Liver (tissue), 9 donors: ENCODE measurements around the gene TRIM41. TPM values are rescaled to one million over a fixed set of nuclear protein-coding genes. Genes with fewer than 3 reads are reported as not detected.

Source experiments
- DNase-seq: peaks from one replicate; pipeline ENCODE4 v3.0.0-alpha.2; 2017; ENCODE audit warnings: low spot score
- H3K27ac ChIP-seq, 2 donors: one replicate each; pipeline ENCODE4 v1.7.0; 2013; ENCODE audit warnings: inconsistent platforms in 2 of 2, low read length in 2 of 2, control low read depth in 1 of 2, low read depth in 1 of 2, mild to moderate bottlenecking in 1 of 2
- H3K27me3 ChIP-seq, 4 donors: one replicate each; pipeline versions ENCODE4 v1.6.1 to v1.7.0; 2013; ENCODE audit warnings: low read length in 3 of 4, inconsistent platforms in 1 of 4, mild to moderate bottlenecking in 1 of 4, moderate library complexity in 1 of 4; ENCODE audit not compliant: control insufficient read depth in 4 of 4, insufficient read depth in 4 of 4
- H3K36me3 ChIP-seq, 4 donors: one replicate each; pipeline versions ENCODE4 v1.6.1 to v1.7.0; 2013; ENCODE audit warnings: low read length in 3 of 4, mild to moderate bottlenecking in 3 of 4, low read depth in 1 of 4, moderate library complexity in 1 of 4; ENCODE audit not compliant: control insufficient read depth in 4 of 4, insufficient read depth in 3 of 4
- H3K4me1 ChIP-seq, 4 donors: one replicate each; pipeline versions ENCODE4 v1.6.1 to v1.7.0; 2013; ENCODE audit warnings: low read length in 3 of 4, mild to moderate bottlenecking in 3 of 4, moderate library complexity in 1 of 4; ENCODE audit not compliant: control insufficient read depth in 4 of 4, insufficient read depth in 4 of 4
- H3K4me3 ChIP-seq, 3 donors: one replicate each; pipeline versions ENCODE4 v1.6.1 to v1.7.0; 2013; ENCODE audit warnings: low read length in 3 of 3, control low read depth in 1 of 3, low read depth in 1 of 3, mild to moderate bottlenecking in 1 of 3
- H3K9ac ChIP-seq, 2 donors: one replicate each; pipeline ENCODE4 v1.7.0; 2013; ENCODE audit warnings: low read length in 2 of 2, mild to moderate bottlenecking in 2 of 2, moderate library complexity in 2 of 2, control low read depth in 1 of 2, low read depth in 1 of 2
- H3K9me3 ChIP-seq, 4 donors: one replicate each; pipeline versions ENCODE4 v1.6.1 to v1.7.0; 2013; ENCODE audit warnings: low read length in 3 of 4; ENCODE audit not compliant: control insufficient read depth in 4 of 4
- CTCF ChIP-seq: fragments of 150-350 bp; IDR thresholded peaks from 2 replicates; pipeline ENCODE4 v1.5.1; 2017; ENCODE audit warnings: improper control_type of control experiment, low read depth, low read length; ENCODE audit not compliant: missing input control
- EGR1 ChIP-seq, 2 donors: IDR thresholded peaks; 2 replicates each; pipeline ENCODE4 v1.6.1; 2016 to 2018; ENCODE audit warnings: antibody characterized with exemption in 2 of 2, low read depth in 2 of 2
- FOXA1 ChIP-seq: IDR thresholded peaks from 2 replicates; pipeline ENCODE4 v1.6.1; 2016; ENCODE audit warnings: antibody characterized with exemption
- GABPA ChIP-seq, 2 donors: IDR thresholded peaks in 1 of 2; conservative IDR thresholded peaks in 1 of 2; 2 replicates each; pipeline ENCODE4 v1.6.1; 2016; ENCODE audit warnings: antibody characterized with exemption in 2 of 2, mild to moderate bottlenecking in 1 of 2, moderate library complexity in 1 of 2
- JUND ChIP-seq, 2 donors: IDR thresholded peaks; 2 replicates each; pipeline ENCODE4 v1.6.1; 2016; ENCODE audit warnings: antibody characterized with exemption in 2 of 2
- NR2F2 ChIP-seq: IDR thresholded peaks from 2 replicates; pipeline ENCODE4 v1.6.1; 2016; ENCODE audit warnings: antibody characterized with exemption
- RAD21 ChIP-seq, 2 donors: IDR thresholded peaks; 2 replicates each; pipeline ENCODE4 v1.6.1; 2016; ENCODE audit warnings: antibody characterized with exemption in 2 of 2, mild to moderate bottlenecking in 2 of 2
- REST ChIP-seq: IDR thresholded peaks from 2 replicates; pipeline ENCODE4 v1.6.1; 2016; ENCODE audit warnings: antibody characterized with exemption, mild to moderate bottlenecking
- RXRA ChIP-seq, 2 donors: IDR thresholded peaks; 2 replicates each; pipeline ENCODE4 v1.6.1; 2017 to 2018; ENCODE audit warnings: antibody characterized with exemption in 2 of 2, mild to moderate bottlenecking in 1 of 2
- SP1 ChIP-seq: IDR thresholded peaks from 2 replicates; pipeline ENCODE4 v1.6.1; 2018; ENCODE audit warnings: antibody characterized with exemption, mild to moderate bottlenecking
- YY1 ChIP-seq: IDR thresholded peaks from 2 replicates; pipeline ENCODE4 v1.6.1; 2016; ENCODE audit warnings: antibody characterized with exemption, mild to moderate bottlenecking
- WGBS: extraction: QIAGEN DNeasy Blood & Tissue Kit; methylation state at CpG from one replicate; pipeline ENCODE4 v1.1.7; 2013; 5-methylcytosine and 5-hydroxymethylcytosine counted together
- polyA plus RNA-seq, 2 donors: library from polyadenylated mRNA; stranded (reverse) in 1 of 2; unstranded in 1 of 2; fragments of 200-250 nt in 1 of 2; fragments of >200 nt in 1 of 2; fragmentation: Nextera tagmentation in 1 of 2; extraction: Ambion mirVana in 1 of 2; gene quantifications; one replicate each; pipeline versions ENCODE4 v1.2.1 to v1.2.3, GENCODE V29; 2013 to 2015
- total RNA-seq, 2 donors: library from RNA; depleted of rRNA; stranded (reverse); fragments of >200 nt; gene quantifications; one replicate each; pipeline ENCODE4 v1.2.3, GENCODE V29; 2014
- TF ChIP-seq, protein P1 (sequence below): IDR thresholded peaks from 2 replicates; pipeline ENCODE4 v1.6.1; 2016; ENCODE audit warnings: antibody characterized with exemption
- TF ChIP-seq, protein P2 (sequence below): IDR thresholded peaks from 2 replicates; pipeline ENCODE4 v1.6.1; 2016; ENCODE audit warnings: antibody characterized with exemption
- TF ChIP-seq, protein P3 (sequence below): IDR thresholded peaks from 2 replicates; pipeline ENCODE4 v1.6.1; 2016; ENCODE audit warnings: antibody characterized with exemption
- donor health status: healthy.
- donor health status: healthy.
- donor health status: healthy.
- donor health status: healthy.
- donor health status: healthy.

The TRIM41 gene
- total and polyA plus RNA-seq, 4 donors, result 2.8 to 14.1 (median 11.0) TPM

- no peak overlapping the region for H3K27ac ChIP-seq
- H3K9ac ChIP-seq, result no peak overlapping the region
- WGBS, result 35% methylated on average over 44 of the region's 44 CpGs
- DNase-seq, result no peak
- peaks cover 3 to 19% (median 11%) of the 10 kb centered on the region in 4 donors for H3K4me1 ChIP-seq
- TF ChIP-seq, protein P1, sequence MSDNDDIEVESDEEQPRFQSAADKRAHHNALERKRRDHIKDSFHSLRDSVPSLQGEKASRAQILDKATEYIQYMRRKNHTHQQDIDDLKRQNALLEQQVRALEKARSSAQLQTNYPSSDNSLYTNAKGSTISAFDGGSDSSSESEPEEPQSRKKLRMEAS, result no peak
- TF ChIP-seq NR2F2, result no peak
- no peak for TF ChIP-seq RAD21 (IDR thresholded peaks at IDR 0.05)
- TF ChIP-seq REST, result no peak
- TF ChIP-seq RXRA (IDR thresholded peaks at IDR 0.05), result no peak
- TF ChIP-seq, protein P2, sequence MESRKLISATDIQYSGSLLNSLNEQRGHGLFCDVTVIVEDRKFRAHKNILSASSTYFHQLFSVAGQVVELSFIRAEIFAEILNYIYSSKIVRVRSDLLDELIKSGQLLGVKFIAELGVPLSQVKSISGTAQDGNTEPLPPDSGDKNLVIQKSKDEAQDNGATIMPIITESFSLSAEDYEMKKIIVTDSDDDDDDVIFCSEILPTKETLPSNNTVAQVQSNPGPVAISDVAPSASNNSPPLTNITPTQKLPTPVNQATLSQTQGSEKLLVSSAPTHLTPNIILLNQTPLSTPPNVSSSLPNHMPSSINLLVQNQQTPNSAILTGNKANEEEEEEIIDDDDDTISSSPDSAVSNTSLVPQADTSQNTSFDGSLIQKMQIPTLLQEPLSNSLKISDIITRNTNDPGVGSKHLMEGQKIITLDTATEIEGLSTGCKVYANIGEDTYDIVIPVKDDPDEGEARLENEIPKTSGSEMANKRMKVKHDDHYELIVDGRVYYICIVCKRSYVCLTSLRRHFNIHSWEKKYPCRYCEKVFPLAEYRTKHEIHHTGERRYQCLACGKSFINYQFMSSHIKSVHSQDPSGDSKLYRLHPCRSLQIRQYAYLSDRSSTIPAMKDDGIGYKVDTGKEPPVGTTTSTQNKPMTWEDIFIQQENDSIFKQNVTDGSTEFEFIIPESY, result no peak
- TF ChIP-seq CTCF, result no peak
- no peak for TF ChIP-seq EGR1 (IDR thresholded peaks at IDR 0.05; ENCODE audit: low read depth in 2 of 2)
- no peak for TF ChIP-seq YY1
- no peak for TF ChIP-seq SP1
- TF ChIP-seq JUND (IDR thresholded peaks at IDR 0.05), result no peak
- H3K4me3 ChIP-seq, result peak overlapping the region in 1 of 3 donors; percentile 21
- H3K9me3 ChIP-seq, result no peaks in the 10 kb centered on the region
- no peaks in the 10 kb centered on the region for H3K27me3 ChIP-seq
- no peaks in the 10 kb centered on the region for H3K36me3 ChIP-seq
Measured at GRCh38 chr5:181215997-181216989, 6.8 kb upstream of the TRIM41 start.

GRCh38 chr5:181217111-181217802 lies 5.8 kb upstream of the TRIM41 start:
- Histone ChIP-seq H3K27me3 (no peaks in the 10 kb centered on the region), H3K4me3 (peak overlapping the region in 2 of 3 donors; percentile 21 to 29), H3K36me3 (no peaks in the 10 kb centered on the region), H3K4me1 (peaks cover 3 to 25% (median 13%) of the 10 kb centered on the region in 4 donors), H3K9ac (no peak overlapping the region), H3K9me3 (no peaks in the 10 kb centered on the region), H3K27ac (no peak overlapping the region)
- DNase-seq, result no peak
- 4% methylated on average over 46 of the region's 46 CpGs for WGBS
- TF ChIP-seq CTCF (no peak), GABPA (IDR thresholded peaks at IDR 0.05 in 1 of 2, conservative IDR thresholded peaks at IDR 0.05 in 1 of 2) (no peak), SP1 (no peak), RXRA (IDR thresholded peaks at IDR 0.05) (no peak), FOXA1 (no peak), JUND (IDR thresholded peaks at IDR 0.05) (no peak)
- TF ChIP-seq, protein P3, sequence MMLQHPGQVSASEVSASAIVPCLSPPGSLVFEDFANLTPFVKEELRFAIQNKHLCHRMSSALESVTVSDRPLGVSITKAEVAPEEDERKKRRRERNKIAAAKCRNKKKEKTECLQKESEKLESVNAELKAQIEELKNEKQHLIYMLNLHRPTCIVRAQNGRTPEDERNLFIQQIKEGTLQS, result no peak
- TF ChIP-seq, protein P1, result no peak
